GM23338 (cell line): ENCODE measurements around the gene EXOC3L2. TPM values are rescaled to one million over a fixed set of nuclear protein-coding genes. Genes with fewer than 3 reads are reported as not detected.

Experiments used
- ATAC-seq: fragments of 200-7000 bp; cut with Tn5 transposase; 3 replicates; pipeline ENCODE4 v1.9.1; 2020
- DNase-seq: peaks from one replicate; pipeline ENCODE4 v3.0.0-alpha.2; 2015; ENCODE audit warnings: low spot score
- H2AFZ ChIP-seq: fragments of 200-600 bp; sonication (generic); 2 replicates; pipeline ENCODE4 v1.8.0; 2016; ENCODE audit warnings: antibody characterized with exemption, mild to moderate bottlenecking, moderate library complexity
- H3F3A ChIP-seq: fragments of 200-600 bp; sonication (generic); replicated peaks from 2 replicates; pipeline ENCODE4 v1.8.0; 2017; ENCODE audit warnings: antibody characterized with exemption, mixed run types, low read depth
- H3K27ac ChIP-seq: fragments of 200-600 bp; sonication (generic); 2 replicates; pipeline ENCODE4 v1.6.1; 2016; ENCODE audit warnings: low read depth
- H3K27me3 ChIP-seq: fragments of 200-600 bp; sonication (generic); 2 replicates; pipeline ENCODE4 v1.8.0; 2016; ENCODE audit warnings: mild to moderate bottlenecking, mixed run types, moderate library complexity; ENCODE audit not compliant: insufficient read depth
- H3K36me3 ChIP-seq: fragments of 200-600 bp; sonication (generic); 2 replicates; pipeline ENCODE4 v1.8.0; 2016; ENCODE audit warnings: mild to moderate bottlenecking; ENCODE audit not compliant: insufficient read depth
- H3K4me1 ChIP-seq: fragments of 200-600 bp; sonication (generic); 2 replicates; pipeline ENCODE4 v1.8.0; 2016; ENCODE audit warnings: mild to moderate bottlenecking, moderate library complexity; ENCODE audit not compliant: insufficient read depth
- H3K4me2 ChIP-seq: fragments of 200-600 bp; sonication (generic); 2 replicates; pipeline ENCODE4 v1.7.1; 2017; ENCODE audit warnings: mixed run types
- H3K4me3 ChIP-seq: fragments of 200-600 bp; sonication (generic); 2 replicates; pipeline ENCODE4 v1.6.1; 2016; ENCODE audit warnings: mixed run types
- H3K79me2 ChIP-seq: fragments of 200-600 bp; sonication (generic); replicated peaks from 2 replicates; pipeline ENCODE4 v1.8.0; 2017; ENCODE audit warnings: mild to moderate bottlenecking; ENCODE audit not compliant: insufficient read depth
- H3K9me2 ChIP-seq: fragments of 200-600 bp; sonication (generic); 2 replicates; pipeline ENCODE4 v1.8.0; 2017; ENCODE audit not compliant: insufficient read depth
- H4K20me1 ChIP-seq: fragments of 200-600 bp; sonication (generic); replicated peaks from 2 replicates; pipeline ENCODE4 v1.8.0; 2017; ENCODE audit warnings: mild to moderate bottlenecking; ENCODE audit not compliant: insufficient read depth
- H3K27ac Mint-ChIP-seq: 2 replicates; pipeline ENCODE4 v1.8.0; 2020; ENCODE audit warnings: inconsistent platforms, mild to moderate bottlenecking, moderate library complexity, mixed read lengths
- H3K27me3 Mint-ChIP-seq: 3 replicates; pipeline ENCODE4 v1.8.0; 2022; ENCODE audit warnings: low read depth, mild to moderate bottlenecking, moderate library complexity, mixed read lengths, inconsistent platforms; ENCODE audit not compliant: insufficient read depth, poor library complexity
- H3K36me3 Mint-ChIP-seq: 3 replicates; pipeline ENCODE4 v1.8.0; 2021; ENCODE audit warnings: low read depth, mild to moderate bottlenecking, inconsistent platforms, moderate library complexity, mixed read lengths
- H3K4me1 Mint-ChIP-seq: 3 replicates; pipeline ENCODE4 v1.8.0; 2020; ENCODE audit warnings: mild to moderate bottlenecking, inconsistent platforms, mixed read lengths
- H3K4me3 Mint-ChIP-seq: 3 replicates; pipeline ENCODE4 v1.8.0; 2021; ENCODE audit warnings: moderate library complexity, mild to moderate bottlenecking, inconsistent platforms, mixed read lengths
- H3K9me3 Mint-ChIP-seq: 3 replicates; pipeline ENCODE4 v1.8.0; 2020; ENCODE audit warnings: moderate library complexity, mild to moderate bottlenecking, inconsistent platforms, mixed read lengths
- CREB1 ChIP-seq: fragments of 250-450 bp; sonication (Bioruptor Pico); IDR thresholded peaks from 2 replicates; pipeline ENCODE4 v1.5.0; 2020; ENCODE audit warnings: low read depth, mild to moderate bottlenecking, moderate library complexity
- ZNF331 ChIP-seq: fragments of 250-450 bp; sonication (Bioruptor Pico); IDR thresholded peaks from 2 replicates; pipeline ENCODE4 v1.5.0; 2020; ENCODE audit warnings: low read depth, mild to moderate bottlenecking, moderate library complexity
- polyA plus RNA-seq: library from polyadenylated mRNA; unstranded; fragments of >200 nt; fragmentation: Nextera tagmentation; extraction: Ambion mirVana; gene quantifications from 2 replicates; pipeline ENCODE4 v1.2.1, GENCODE V29; 2016
- total RNA-seq: library from RNA; depleted of rRNA; stranded (reverse); fragments of >200 nt; shearing (Covaris generic); gene quantifications from 2 replicates; pipeline ENCODE4 v1.2.3, GENCODE V29; 2014
- TF ChIP-seq, protein P1 (sequence below), 2 experiments: fragments of 200-600 bp in 1 of 2; sonication (generic) in 1 of 2; conservative IDR thresholded peaks; 2 replicates each; pipeline versions ENCODE4 v1.5.1 to v1.6.1; 2016 to 2017; ENCODE audit warnings: antibody characterized with exemption in 2 of 2, low read depth in 2 of 2, mild to moderate bottlenecking in 2 of 2, moderate library complexity in 1 of 2
- TF ChIP-seq, protein P2 (sequence below): fragments of 250-450 bp; sonication (Bioruptor Pico); IDR thresholded peaks from 2 replicates; pipeline ENCODE4 v1.5.0; 2020; ENCODE audit warnings: mild to moderate bottlenecking, moderate library complexity

EXOC3L2 gene
- total and polyA plus RNA-seq, 2 experiments from 2014 or later = 2.8 to 3.2 TPM

DNA sequence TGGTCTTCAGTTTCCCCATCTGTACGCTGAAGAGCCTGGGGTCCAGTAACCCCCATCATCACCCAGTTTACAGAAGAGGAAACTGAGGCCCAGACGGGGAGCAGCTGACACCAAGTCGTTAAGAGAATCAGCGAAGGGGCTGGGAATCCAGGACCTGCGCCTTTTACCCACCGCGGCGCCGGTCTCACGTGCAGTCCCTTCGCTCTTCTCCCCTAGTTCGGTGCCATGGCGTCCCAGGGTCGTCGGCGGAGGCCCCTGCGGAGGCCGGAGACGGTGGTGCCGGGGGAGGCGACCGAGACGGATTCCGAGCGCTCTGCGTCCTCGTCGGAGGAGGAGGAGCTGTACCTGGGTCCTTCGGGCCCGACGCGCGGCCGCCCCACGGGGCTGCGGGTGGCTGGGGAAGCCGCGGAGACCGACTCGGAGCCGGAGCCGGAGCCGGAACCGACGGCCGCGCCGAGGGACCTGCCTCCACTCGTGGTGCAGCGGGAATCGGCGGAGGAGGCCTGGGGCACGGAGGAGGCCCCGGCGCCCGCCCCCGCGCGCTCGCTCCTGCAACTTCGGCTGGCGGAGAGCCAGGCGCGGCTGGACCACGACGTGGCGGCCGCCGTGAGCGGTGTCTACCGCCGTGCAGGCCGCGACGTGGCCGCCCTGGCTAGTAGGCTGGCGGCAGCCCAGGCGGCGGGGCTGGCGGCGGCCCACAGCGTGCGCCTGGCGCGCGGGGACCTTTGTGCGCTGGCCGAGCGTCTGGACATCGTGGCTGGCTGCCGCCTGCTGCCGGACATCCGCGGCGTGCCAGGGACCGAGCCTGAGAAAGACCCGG, 65.9 kb downstream of the EXOC3L2 start (continued):
- TF ChIP-seq ZNF331 = no peak
- no peak for TF ChIP-seq CREB1 (CRISPR knock-in tag)

DNA sequence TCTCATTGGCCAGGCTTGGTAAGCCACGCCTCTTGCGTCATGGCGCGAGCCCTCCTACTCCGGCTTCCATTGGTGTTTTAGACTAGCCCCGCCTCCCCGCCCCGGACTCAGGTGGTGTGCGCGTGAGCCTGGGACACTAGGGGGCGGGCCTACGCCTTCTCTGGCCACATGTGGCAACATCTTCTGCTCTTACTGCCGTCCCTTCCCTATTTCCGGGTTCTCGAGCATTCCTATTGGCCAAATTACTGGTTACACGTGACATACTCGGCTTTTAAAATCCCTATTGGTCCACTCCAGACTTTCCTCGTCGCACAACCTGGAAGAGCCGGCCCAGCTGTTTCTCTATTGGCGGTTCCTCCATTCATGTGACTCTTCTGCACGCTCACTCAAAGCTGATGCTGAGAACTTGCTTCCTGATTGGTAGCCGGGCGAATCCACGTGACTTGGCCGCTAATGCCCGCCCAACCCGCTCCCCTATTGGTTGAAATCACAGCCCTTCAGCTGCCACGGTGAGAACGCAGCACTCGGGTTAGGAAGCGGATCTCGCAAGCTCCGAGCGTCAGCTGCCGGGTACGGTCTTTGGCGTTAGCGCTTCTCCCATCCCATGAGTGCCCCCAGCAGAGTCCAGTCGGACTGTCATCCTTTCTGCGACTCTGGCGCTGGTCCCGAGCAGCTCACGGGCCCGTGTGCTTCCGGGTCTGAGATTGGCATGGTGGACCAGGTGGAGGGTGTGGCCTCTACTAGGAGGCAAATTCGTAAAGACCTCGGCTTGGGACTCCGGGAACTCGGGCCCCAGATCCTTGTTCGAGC, 66.7 kb downstream of the EXOC3L2 start, which contains the start of gene BLOC1S3:
Gene BLOC1S3, plus strand, starts transcription at position 523 of the 810 bp plus-strand sequence. CDS start 513 bp downstream, outside the sequence.
- peaks cover 3% of the 10 kb centered on the region; the same call in 1 of the 3 replicates for H3K36me3 Mint-ChIP-seq
- no peaks in the 10 kb centered on the region for H3K9me3 Mint-ChIP-seq
- Histone ChIP-seq H3K27me3 (peaks cover 6% of the 10 kb centered on the region; the same call in 1 of the 2 replicates), H3K4me1 (peaks cover 3% of the 10 kb centered on the region; the same call in 1 of the 2 replicates), H3K4me2 (peak within 1 kb of the TSS; percentile 98), H3K4me3 (peak within 1 kb of the TSS; percentile 64), H3K79me2 (peaks cover 15% of the 10 kb centered on the region), H3K27ac (peak within 1 kb of the TSS; percentile 7), H4K20me1 (no peaks in the 10 kb centered on the region), H3K9me2 (no peaks in the 10 kb centered on the region), H2AFZ (peak within 1 kb of the TSS; percentile 94), H3F3A (0 out of 2 replicates have a peak, but pooled peaks cover 4% of the 10 kb centered on the region), H3K36me3 (no peaks in the 10 kb centered on the region)
- no peaks in the 10 kb centered on the region; the same call in 2 of the 3 replicates for H3K4me1 Mint-ChIP-seq
- ATAC-seq (peak; percentile 85), DNase-seq (peak; percentile 100)
- peaks cover 21% of the 10 kb centered on the region for H3K27me3 Mint-ChIP-seq
- TF ChIP-seq, protein P1, sequence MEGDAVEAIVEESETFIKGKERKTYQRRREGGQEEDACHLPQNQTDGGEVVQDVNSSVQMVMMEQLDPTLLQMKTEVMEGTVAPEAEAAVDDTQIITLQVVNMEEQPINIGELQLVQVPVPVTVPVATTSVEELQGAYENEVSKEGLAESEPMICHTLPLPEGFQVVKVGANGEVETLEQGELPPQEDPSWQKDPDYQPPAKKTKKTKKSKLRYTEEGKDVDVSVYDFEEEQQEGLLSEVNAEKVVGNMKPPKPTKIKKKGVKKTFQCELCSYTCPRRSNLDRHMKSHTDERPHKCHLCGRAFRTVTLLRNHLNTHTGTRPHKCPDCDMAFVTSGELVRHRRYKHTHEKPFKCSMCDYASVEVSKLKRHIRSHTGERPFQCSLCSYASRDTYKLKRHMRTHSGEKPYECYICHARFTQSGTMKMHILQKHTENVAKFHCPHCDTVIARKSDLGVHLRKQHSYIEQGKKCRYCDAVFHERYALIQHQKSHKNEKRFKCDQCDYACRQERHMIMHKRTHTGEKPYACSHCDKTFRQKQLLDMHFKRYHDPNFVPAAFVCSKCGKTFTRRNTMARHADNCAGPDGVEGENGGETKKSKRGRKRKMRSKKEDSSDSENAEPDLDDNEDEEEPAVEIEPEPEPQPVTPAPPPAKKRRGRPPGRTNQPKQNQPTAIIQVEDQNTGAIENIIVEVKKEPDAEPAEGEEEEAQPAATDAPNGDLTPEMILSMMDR (conservative IDR thresholded peaks at IDR 0.05; ENCODE audit: low read depth in 2 of 2) = peak; percentile 25 to 58; a peak in 3 of 4 replicates
- peak; percentile 88 for TF ChIP-seq CREB1 (CRISPR knock-in tag)
- TF ChIP-seq, protein P2, sequence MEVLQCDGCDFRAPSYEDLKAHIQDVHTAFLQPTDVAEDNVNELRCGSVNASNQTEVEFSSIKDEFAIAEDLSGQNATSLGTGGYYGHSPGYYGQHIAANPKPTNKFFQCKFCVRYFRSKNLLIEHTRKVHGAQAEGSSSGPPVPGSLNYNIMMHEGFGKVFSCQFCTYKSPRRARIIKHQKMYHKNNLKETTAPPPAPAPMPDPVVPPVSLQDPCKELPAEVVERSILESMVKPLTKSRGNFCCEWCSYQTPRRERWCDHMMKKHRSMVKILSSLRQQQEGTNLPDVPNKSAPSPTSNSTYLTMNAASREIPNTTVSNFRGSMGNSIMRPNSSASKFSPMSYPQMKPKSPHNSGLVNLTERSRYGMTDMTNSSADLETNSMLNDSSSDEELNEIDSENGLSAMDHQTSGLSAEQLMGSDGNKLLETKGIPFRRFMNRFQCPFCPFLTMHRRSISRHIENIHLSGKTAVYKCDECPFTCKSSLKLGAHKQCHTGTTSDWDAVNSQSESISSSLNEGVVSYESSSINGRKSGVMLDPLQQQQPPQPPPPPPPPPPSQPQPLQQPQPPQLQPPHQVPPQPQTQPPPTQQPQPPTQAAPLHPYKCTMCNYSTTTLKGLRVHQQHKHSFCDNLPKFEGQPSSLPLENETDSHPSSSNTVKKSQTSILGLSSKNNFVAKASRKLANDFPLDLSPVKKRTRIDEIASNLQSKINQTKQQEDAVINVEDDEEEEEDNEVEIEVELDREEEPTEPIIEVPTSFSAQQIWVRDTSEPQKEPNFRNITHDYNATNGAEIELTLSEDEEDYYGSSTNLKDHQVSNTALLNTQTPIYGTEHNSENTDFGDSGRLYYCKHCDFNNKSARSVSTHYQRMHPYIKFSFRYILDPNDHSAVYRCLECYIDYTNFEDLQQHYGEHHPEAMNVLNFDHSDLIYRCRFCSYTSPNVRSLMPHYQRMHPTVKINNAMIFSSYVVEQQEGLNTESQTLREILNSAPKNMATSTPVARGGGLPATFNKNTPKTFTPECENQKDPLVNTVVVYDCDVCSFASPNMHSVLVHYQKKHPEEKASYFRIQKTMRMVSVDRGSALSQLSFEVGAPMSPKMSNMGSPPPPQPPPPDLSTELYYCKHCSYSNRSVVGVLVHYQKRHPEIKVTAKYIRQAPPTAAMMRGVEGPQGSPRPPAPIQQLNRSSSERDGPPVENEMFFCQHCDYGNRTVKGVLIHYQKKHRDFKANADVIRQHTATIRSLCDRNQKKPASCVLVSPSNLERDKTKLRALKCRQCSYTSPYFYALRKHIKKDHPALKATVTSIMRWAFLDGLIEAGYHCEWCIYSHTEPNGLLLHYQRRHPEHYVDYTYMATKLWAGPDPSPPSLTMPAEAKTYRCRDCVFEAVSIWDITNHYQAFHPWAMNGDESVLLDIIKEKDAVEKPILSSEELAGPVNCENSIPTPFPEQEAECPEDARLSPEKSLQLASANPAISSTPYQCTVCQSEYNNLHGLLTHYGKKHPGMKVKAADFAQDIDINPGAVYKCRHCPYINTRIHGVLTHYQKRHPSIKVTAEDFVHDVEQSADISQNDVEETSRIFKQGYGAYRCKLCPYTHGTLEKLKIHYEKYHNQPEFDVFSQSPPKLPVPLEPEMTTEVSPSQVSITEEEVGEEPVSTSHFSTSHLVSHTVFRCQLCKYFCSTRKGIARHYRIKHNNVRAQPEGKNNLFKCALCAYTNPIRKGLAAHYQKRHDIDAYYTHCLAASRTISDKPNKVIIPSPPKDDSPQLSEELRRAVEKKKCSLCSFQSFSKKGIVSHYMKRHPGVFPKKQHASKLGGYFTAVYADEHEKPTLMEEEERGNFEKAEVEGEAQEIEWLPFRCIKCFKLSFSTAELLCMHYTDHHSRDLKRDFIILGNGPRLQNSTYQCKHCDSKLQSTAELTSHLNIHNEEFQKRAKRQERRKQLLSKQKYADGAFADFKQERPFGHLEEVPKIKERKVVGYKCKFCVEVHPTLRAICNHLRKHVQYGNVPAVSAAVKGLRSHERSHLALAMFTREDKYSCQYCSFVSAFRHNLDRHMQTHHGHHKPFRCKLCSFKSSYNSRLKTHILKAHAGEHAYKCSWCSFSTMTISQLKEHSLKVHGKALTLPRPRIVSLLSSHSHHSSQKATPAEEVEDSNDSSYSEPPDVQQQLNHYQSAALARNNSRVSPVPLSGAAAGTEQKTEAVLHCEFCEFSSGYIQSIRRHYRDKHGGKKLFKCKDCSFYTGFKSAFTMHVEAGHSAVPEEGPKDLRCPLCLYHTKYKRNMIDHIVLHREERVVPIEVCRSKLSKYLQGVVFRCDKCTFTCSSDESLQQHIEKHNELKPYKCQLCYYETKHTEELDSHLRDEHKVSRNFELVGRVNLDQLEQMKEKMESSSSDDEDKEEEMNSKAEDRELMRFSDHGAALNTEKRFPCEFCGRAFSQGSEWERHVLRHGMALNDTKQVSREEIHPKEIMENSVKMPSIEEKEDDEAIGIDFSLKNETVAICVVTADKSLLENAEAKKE (CRISPR knock-in tag) = no peak
- H3K4me3 Mint-ChIP-seq = peak within 1 kb of the TSS; percentile 95
- peak within 1 kb of the TSS; percentile 96 for H3K27ac Mint-ChIP-seq
